Measurements from ENCODE around the gene DOCK9. TPM values are rescaled to one million over a fixed set of nuclear protein-coding genes. Genes with fewer than 3 reads are reported as not detected.

DOCK9 gene
- total and polyA plus RNA-seq, 2 experiments from 2014 or later = 8.5 to 57.7 TPM

GRCh38 chr13:98941126-98941525 lies 36.7 kb downstream of the DOCK9 start (continued):
- TF ChIP-seq ETS1 (IDR thresholded peaks at IDR 0.05) = no peak
- no peak for TF ChIP-seq NANOG (IDR thresholded peaks at IDR 0.05; ENCODE audit: borderline replicate concordance)
- no peak for TF ChIP-seq EZH2phosphoT487 (IDR thresholded peaks at IDR 0.05; ENCODE audit: unreplicated experiment)

- Mint-ChIP-seq H3K9me3 (no peaks in the 10 kb centered on the region), H3K27ac (no peak overlapping the region), H3K4me3 (no peak overlapping the region), H3K27me3 (ENCODE audit: insufficient read depth, low read depth, poor library complexity) (no peaks in the 10 kb centered on the region), H3K36me3 (ENCODE audit: low read depth) (no peaks in the 10 kb centered on the region), H3K4me1 (peaks cover 43% of the 10 kb centered on the region)
- TF ChIP-seq ZNF331 (CRISPR knock-in tag; IDR thresholded peaks at IDR 0.05; ENCODE audit: low read depth) (no peak), CREB1 (CRISPR knock-in tag; IDR thresholded peaks at IDR 0.05; ENCODE audit: low read depth) (no peak), POLR2AphosphoS5 (IDR thresholded peaks at IDR 0.05; ENCODE audit: low read depth) (no peak), ZNF462 (CRISPR knock-in tag; IDR thresholded peaks at IDR 0.05) (no peak), ETS1 (IDR thresholded peaks at IDR 0.05) (no peak)
- H2AFZ ChIP-seq = no peak overlapping the region
- no peaks in the 10 kb centered on the region for H3K79me2 ChIP-seq (replicated peaks; ENCODE audit: insufficient read depth)
- H4K20me1 ChIP-seq (replicated peaks; ENCODE audit: insufficient read depth) = no peaks in the 10 kb centered on the region
- ATAC-seq (no peak), DNase-seq (ENCODE audit: low spot score) (no peak)
- no peak overlapping the region for H3K4me2 ChIP-seq
- peak overlapping the region; percentile 97; the same call in 1 of the 2 replicates for H3K27ac ChIP-seq (ENCODE audit: low read depth)
- H3K27me3 ChIP-seq (ENCODE audit: insufficient read depth) = no peaks in the 10 kb centered on the region
- H3K36me3 ChIP-seq (ENCODE audit: insufficient read depth) = no peaks in the 10 kb centered on the region
- 0 out of 2 replicates have a peak, but pooled peaks cover 3% of the 10 kb centered on the region for H3K9me2 ChIP-seq (ENCODE audit: insufficient read depth)
- H3F3A ChIP-seq (replicated peaks; ENCODE audit: low read depth) = no peaks in the 10 kb centered on the region
- H3K4me3 ChIP-seq = no peak overlapping the region
- H3K4me1 ChIP-seq (ENCODE audit: insufficient read depth) = peaks cover 32% of the 10 kb centered on the region
Observed at GRCh38 chr13:98940325-98941001, 37.4 kb downstream of the DOCK9 start.
